ENCODE results near the gene CPT1C.

The CPT1C gene

DNA sequence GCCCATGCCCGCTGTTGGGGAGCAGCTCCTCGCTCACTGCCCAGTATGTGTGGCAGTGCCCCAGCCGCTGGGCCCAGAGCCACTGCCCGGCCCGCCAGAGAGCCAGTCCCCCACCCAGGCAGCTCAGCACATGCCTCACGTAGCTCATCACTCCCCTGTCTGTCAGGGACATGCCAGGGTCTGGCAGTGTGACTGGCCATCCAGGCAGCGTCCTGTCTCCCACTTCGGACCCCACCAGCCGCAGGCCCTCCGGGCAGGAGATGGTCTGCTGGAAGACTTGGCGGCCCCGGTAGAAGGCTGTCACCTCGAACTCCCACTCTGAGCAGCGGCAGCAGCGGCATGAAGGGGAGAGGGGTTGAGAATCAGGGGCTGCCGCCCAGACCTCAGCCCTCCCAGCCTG lies 28.9 kb upstream of the CPT1C start:
- DNase-seq: no peak

GRCh38 chr19:49663224-49663623 lies 27.7 kb upstream of the CPT1C start:
- no peak for DNase-seq

DNA sequence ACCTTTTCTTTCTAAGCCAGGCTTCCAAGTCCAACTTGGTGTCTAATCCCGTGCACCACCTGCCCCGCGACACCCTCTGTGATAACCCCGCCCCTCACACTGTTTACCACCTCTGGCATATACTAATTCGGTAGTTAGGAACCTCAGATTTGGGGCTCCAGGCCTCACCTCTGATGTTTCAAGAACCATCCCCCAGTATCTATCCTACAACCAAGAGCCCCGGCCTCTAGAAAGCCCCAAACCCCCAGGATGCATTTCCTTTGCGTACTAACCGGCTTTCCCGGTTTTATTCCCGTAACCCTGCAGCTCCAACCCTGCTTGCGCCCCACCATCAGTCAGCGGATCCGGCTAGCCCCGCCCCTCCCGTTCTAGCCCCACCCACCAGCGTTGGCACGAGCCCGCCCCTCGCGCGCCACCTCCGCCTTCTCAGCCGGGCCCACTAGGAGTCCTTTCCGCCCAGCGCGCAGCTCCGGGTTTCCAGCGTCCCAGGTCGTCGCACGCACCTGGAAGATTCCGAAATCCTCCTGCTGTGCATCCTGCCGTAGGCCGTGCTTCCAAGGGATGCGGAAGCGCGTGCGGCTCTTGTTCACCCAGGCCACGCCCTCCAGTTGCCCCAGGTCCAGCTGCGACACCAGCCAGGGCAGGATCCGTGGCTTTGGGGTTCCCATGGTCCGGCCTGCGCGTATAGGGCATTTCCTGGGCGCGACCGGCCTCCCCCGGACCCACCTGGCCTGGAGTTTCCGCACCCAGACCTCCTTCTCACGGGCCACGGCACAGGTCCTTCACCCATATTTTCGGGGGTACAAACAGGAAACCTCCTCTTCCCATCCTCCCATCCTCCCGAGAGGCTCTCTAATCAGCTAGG lies 26.5 kb upstream of the CPT1C start:
- peak; percentile 90 for DNase-seq

- DNase-seq: no peak
These were observed 25.9 kb upstream of the CPT1C start for GRCh38 chr19:49665036-49665350.

- DNase-seq: peak; percentile 99
These were observed 25.4 kb upstream of the CPT1C start, which contains the start of the genes BCL2L12 and IRF3 for GRCh38 chr19:49665351-49666119. BCL2L12 (plus strand) TSS chr19:49665933; CDS start chr19:49666693, 760 bp downstream. IRF3 (minus strand) TSS chr19:49665857; CDS start chr19:49664838, 1,019 bp downstream.

- DNase-seq: no peak
These were observed 24.8 kb upstream of the CPT1C start for GRCh38 chr19:49666120-49666444.

DNA sequence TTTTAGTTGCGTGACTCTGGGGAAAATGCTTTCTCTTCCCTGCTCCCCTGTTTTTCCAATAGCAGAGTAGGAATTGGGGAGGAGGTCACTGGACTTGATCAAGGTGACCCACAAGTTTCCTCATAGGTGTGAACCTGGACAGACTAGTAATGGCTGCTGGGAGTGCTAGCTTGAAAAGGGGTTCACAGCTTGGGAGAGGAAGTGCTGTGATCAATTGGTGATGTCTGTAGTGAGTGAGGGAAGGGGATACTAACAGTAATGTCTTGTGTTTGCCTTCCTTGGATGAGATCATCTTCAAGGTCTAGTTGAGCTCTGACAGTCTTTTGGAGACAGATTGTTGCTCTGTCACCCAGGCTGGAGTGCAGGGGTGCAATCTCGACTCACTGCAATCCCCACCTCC lies 23.4 kb upstream of the CPT1C start:
- DNase-seq: no peak

- no peak for DNase-seq
These were observed 21.4 kb upstream of the CPT1C start for GRCh38 chr19:49669516-49669915.

GRCh38 chr19:49672131-49672919 lies 18.6 kb upstream of the CPT1C start:
- peak; percentile 77 for DNase-seq

GRCh38 chr19:49676136-49676783 lies 14.7 kb upstream of the CPT1C start:
- peak; percentile 81 for DNase-seq

DNA sequence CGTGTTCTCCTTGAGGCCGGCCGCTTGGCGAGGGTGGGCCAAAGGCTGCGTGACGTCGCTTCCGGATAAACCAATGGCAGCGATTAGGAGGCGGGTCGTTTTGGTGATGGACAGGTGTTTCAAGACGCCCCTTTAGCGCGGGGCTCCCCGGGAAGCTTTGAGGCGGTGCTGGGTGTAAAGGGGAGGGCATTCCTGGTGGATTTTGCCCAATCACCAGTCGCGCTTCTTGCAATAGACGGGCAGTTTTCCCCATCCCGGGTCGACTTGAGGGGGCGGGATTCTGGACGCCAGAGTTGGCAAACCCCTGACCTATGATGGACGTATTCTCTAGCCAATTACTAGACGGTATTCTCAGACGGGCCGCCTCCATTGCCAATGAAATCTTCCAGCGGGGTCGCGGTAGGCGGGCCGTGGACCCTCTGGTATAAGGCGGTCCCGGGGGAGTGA lies 14.1 kb upstream of the CPT1C start:
- peak; percentile 100 for DNase-seq

GRCh38 chr19:49677231-49677900 lies 13.6 kb upstream of the CPT1C start, which contains the start of gene PRMT1:
PRMT1 (plus strand) TSS chr19:49677271; CDS start chr19:49677281, 10 bp downstream.
- DNase-seq: peak; percentile 50

DNA sequence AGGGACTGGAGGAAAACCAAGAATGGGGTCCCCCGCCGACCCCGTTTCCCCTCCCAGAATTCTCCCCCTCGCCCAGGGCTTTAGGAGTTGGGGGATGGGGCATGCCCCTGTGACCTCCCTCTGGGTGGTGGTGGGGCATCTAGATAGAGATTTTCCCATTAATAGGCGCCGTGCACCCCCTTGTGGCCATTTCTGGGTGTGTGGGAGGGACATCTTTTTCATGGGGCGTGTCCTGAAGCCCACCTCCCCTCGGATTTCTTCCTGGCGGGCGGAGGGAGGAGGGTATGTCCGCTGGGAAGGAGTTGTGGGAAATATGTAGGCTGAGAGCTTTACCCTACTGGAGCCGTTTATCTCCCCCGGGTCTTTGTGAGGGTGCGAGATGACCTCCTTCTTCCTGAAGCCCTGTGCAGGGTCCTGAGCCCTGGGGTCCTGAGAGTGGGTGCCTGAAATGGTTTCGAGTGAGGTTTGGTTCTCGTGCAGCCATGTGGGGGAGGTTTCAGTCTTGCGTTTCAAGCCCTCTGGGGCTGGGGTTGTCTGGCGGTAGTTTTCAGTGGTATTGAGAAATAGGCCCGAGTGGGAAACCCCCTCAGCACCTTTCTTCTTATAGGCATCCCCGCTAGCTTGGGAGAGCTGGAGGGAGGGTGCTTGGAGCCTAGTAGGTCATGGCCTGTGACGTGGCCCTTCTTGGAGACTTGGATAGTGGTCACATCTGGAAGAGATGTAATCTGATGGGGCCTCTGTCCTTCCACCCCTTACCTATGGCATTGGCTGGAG lies 12.8 kb upstream of the CPT1C start:
- peak; percentile 84 for DNase-seq

DNA sequence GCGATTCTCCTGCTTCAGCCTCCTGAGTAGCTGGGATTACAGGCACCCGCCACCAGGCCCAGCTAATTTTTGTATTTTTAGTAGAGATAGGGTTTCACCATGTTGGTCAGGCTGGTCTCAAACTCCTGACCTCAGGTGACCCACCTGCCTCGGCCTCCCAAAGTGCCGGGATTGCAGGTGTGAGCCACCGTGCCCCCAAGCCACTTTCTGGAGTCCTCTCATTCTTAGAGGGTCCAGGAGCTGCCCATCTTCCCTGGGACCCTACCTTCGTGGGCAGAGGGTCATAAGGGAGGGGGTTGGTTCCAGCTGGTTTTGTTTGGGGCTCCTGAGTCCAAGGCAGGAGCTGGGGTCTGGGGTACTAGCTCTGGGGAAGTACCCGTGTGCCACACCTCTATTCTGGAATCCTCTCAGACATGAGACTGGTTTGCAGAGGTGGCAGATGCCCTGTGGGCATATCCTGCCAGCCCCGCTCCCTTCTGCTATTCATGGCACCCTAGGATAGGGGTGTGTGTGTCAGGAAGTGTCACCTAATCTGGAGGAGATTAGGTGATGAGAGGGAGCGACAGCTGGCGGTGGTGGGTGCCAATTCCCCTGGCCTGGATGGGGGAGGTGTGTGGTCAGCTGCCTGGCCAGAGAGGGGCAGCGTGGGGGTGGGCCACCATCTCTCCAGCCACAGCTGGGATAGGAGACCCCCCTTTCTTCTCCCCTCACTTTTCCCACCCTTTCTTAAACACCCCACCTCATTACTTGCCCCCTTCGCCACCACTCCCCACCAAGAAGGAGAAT lies 11.7 kb upstream of the CPT1C start:
- no peak for DNase-seq

- no peak for DNase-seq
These were observed 11.0 kb upstream of the CPT1C start for GRCh38 chr19:49679771-49680413.

- peak; percentile 95 for DNase-seq
These were observed 10.2 kb upstream of the CPT1C start for GRCh38 chr19:49680421-49681351.

- DNase-seq: no peak
These were observed 9.1 kb upstream of the CPT1C start for GRCh38 chr19:49681830-49682229.

DNA sequence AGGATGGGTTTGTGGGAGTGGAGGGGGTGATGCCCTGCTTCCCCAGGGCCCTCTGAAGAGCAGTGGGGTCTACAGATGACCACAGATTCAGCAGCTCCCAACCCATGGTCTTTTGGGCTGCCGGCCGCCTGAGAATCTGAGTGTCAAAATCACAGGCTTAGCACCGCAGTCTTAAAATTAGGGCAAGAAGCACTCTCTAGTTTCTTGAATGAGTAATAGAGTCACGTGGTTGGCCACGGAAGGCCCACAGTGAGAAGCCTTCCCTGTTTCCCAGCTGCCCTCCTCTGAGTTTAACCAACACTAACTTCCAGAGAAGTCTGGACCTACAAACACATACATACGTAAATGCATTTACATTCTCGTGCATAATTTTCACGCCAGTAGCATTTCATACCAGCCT lies 8.6 kb upstream of the CPT1C start:
- no peak for DNase-seq

GRCh38 chr19:49683814-49684250 lies 7.1 kb upstream of the CPT1C start:
- no peak for DNase-seq

Measured in activated CD4-positive, alpha-beta T cell treated with anti-CD3 and anti-CD28 coated beads, Interleukin-2, amount 50 U/mL, for 16 hours (primary cell).